ENCODE measurements around the gene FXYD5. TPM values are rescaled to one million over a fixed set of nuclear protein-coding genes. Genes with fewer than 3 reads are reported as not detected.
A peak's percentile ranks its signal among the peaks of the same experiment; 100 is the strongest.

The FXYD5 gene
- total RNA-seq, 1 experiment from 2014 or later = 100 TPM

DNA sequence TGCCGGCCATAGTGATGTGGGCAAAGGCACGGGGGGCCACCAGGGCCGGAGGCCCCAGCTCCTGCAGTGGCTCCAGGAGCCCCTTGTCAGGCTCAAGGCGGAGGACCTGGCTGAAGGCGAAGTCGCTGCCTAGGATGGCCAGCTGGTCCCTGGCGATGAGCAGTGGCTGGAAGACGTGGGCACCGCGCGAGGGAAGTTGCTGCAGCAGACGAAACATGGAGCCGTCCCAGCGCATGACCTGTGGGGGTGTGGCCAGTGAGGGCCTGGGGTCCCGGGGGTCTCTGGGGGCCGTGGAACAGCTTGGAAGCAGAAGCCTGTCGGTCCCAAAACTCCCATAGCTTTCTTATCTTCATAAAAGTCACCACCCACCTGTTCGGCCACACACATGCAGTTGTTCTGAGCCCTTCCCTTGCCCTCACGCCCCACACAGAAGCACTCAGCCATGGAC lies 29.2 kb upstream of the FXYD5 start:
- Mint-ChIP-seq H3K4me3 (no peak overlapping the region), H3K27me3 (ENCODE audit: low read depth) (peaks cover 9% of the 10 kb centered on the region)

More for the DNA sequence above, 29.2 kb upstream of the FXYD5 start:
- no peak for DNase-seq
- no peak overlapping the region for H2BK20ac ChIP-seq (ENCODE audit: low read depth, low read length, poor library complexity, severe bottlenecking)
- peaks cover 21 to 26% of the 10 kb centered on the region in 2 experiments; a peak in 3 of 4 replicates for H3K4me1 Mint-ChIP-seq
- H3K4me2 ChIP-seq (ENCODE audit: insufficient read depth, insufficient read length, low read length) = no peak overlapping the region
- no peak overlapping the region for H3K27ac ChIP-seq (ENCODE audit: insufficient read length, low read depth, low read length)
- no peak overlapping the region for H4K91ac ChIP-seq (ENCODE audit: insufficient read length, low read depth, low read length)
- H4K5ac ChIP-seq (ENCODE audit: insufficient read length, low read depth, low read length) = no peak overlapping the region
- no CpG with 5 or more reads among the region's 19 CpGs for WGBS (ENCODE audit: extremely low coverage, insufficient read length, low lambda C conversion rate)
- H3K23ac ChIP-seq (ENCODE audit: insufficient read length, low read depth, low read length) = no peak overlapping the region
- H3K27me3 ChIP-seq (ENCODE audit: insufficient read depth, low read length) = no peaks in the 10 kb centered on the region
- no peaks in the 10 kb centered on the region for H3K36me3 Mint-ChIP-seq (ENCODE audit: insufficient read depth in 1 of 3, low read depth in 3 of 3)
- H3T11ph ChIP-seq (ENCODE audit: low read length) = no peak overlapping the region
- H3K9me3 ChIP-seq (ENCODE audit: control insufficient read depth, low read depth, low read length) = no peaks in the 10 kb centered on the region
- no peak overlapping the region for H3K9ac ChIP-seq (ENCODE audit: extremely low read depth, insufficient read length, low read length)
- TF ChIP-seq, protein P1, sequence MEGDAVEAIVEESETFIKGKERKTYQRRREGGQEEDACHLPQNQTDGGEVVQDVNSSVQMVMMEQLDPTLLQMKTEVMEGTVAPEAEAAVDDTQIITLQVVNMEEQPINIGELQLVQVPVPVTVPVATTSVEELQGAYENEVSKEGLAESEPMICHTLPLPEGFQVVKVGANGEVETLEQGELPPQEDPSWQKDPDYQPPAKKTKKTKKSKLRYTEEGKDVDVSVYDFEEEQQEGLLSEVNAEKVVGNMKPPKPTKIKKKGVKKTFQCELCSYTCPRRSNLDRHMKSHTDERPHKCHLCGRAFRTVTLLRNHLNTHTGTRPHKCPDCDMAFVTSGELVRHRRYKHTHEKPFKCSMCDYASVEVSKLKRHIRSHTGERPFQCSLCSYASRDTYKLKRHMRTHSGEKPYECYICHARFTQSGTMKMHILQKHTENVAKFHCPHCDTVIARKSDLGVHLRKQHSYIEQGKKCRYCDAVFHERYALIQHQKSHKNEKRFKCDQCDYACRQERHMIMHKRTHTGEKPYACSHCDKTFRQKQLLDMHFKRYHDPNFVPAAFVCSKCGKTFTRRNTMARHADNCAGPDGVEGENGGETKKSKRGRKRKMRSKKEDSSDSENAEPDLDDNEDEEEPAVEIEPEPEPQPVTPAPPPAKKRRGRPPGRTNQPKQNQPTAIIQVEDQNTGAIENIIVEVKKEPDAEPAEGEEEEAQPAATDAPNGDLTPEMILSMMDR (conservative IDR thresholded peaks at IDR 0.05) = no peak
- no peak overlapping the region for H2BK120ac ChIP-seq (ENCODE audit: low read depth, low read length, poor library complexity, severe bottlenecking)
- H2AK5ac ChIP-seq (ENCODE audit: insufficient read length, low read length) = no peak overlapping the region
- H4K20me1 ChIP-seq (ENCODE audit: control insufficient read depth, insufficient read depth, insufficient read length) = no peaks in the 10 kb centered on the region
- H3K56ac ChIP-seq (ENCODE audit: insufficient read length, low read depth, low read length) = no peak overlapping the region
- H3K4ac ChIP-seq (ENCODE audit: low read depth, low read length) = no peak overlapping the region
- no peaks in the 10 kb centered on the region for H3K23me2 ChIP-seq (ENCODE audit: insufficient read length, low read depth, low read length, poor library complexity, severe bottlenecking)
- no peak overlapping the region for H2BK15ac ChIP-seq (ENCODE audit: low read depth, low read length)
- H3K9me3 Mint-ChIP-seq = no peaks in the 10 kb centered on the region
- no peak overlapping the region for H2BK12ac ChIP-seq (ENCODE audit: insufficient read length, low read depth, low read length)
- H2AFZ ChIP-seq (ENCODE audit: low read length) = no peak overlapping the region
- H4K8ac ChIP-seq (replicated peaks; ENCODE audit: insufficient read length, low read depth, low read length) = no peak overlapping the region
- H3K14ac ChIP-seq (ENCODE audit: insufficient read depth, low read length) = no peak overlapping the region
- no peaks in the 10 kb centered on the region for H3K79me1 ChIP-seq (ENCODE audit: insufficient read depth, low read depth, low read length, poor library complexity, severe bottlenecking)
- H3K27ac Mint-ChIP-seq = 0 out of 7 replicates have a peak overlapping the region, but pooled peaks of 1 of the 3 experiments have one; percentile 54
- H3K4me1 ChIP-seq (ENCODE audit: insufficient read depth, low read length) = no peaks in the 10 kb centered on the region; the same call in 1 of the 2 replicates
- no peaks in the 10 kb centered on the region for H3K79me2 ChIP-seq (ENCODE audit: insufficient read depth, low read length)
- H3K18ac ChIP-seq (ENCODE audit: insufficient read length, low read depth, low read length) = no peak overlapping the region
- H2BK5ac ChIP-seq (ENCODE audit: insufficient read length, low read length) = no peak overlapping the region
